Endothelial cell (in vitro differentiated cells): Measurements from ENCODE around the gene PPARD. TPM values are rescaled to one million over a fixed set of nuclear protein-coding genes. Genes with fewer than 3 reads are reported as not detected.

Source experiments
- DNase-seq: peaks from one replicate; pipeline ENCODE4 v3.0.0; 2021; ENCODE audit warnings: low spot score
- H3K27ac Mint-ChIP-seq: one replicate; pipeline ENCODE4 v1.8.0; 2021; ENCODE audit warnings: mixed read lengths, inconsistent platforms; ENCODE audit not compliant: unreplicated experiment
- H3K27me3 Mint-ChIP-seq: one replicate; pipeline ENCODE4 v1.8.0; 2021; ENCODE audit warnings: mild to moderate bottlenecking, moderate library complexity, mixed read lengths, inconsistent platforms; ENCODE audit not compliant: unreplicated experiment
- H3K36me3 Mint-ChIP-seq: one replicate; pipeline ENCODE4 v1.8.0; 2021; ENCODE audit warnings: mild to moderate bottlenecking, low read depth, mixed read lengths, inconsistent platforms; ENCODE audit not compliant: unreplicated experiment
- H3K4me1 Mint-ChIP-seq: one replicate; pipeline ENCODE4 v1.8.0; 2021; ENCODE audit warnings: mild to moderate bottlenecking, mixed read lengths, inconsistent platforms; ENCODE audit not compliant: unreplicated experiment
- H3K4me3 Mint-ChIP-seq: one replicate; pipeline ENCODE4 v1.8.0; 2021; ENCODE audit warnings: mild to moderate bottlenecking, mixed read lengths, inconsistent platforms; ENCODE audit not compliant: unreplicated experiment
- H3K9me3 Mint-ChIP-seq: one replicate; pipeline ENCODE4 v1.8.0; 2021; ENCODE audit warnings: mixed read lengths, inconsistent platforms; ENCODE audit not compliant: unreplicated experiment
- CTCF ChIP-seq: fragments of 200-600 bp; sonication (generic); IDR thresholded peaks from one replicate; pipeline ENCODE4 v1.5.0; 2021; ENCODE audit warnings: antibody characterized with exemption; ENCODE audit not compliant: unreplicated experiment
- total RNA-seq: library from RNA; stranded (reverse); fragmentation: NEBNext Ultra II Directional; extraction: Animal tissue kit (Norgen Biotek cat#: 25700); gene quantifications from one replicate; pipeline ENCODE4 v1.2.1, GENCODE V29; 2021; ENCODE audit not compliant: unreplicated experiment

PPARD gene
- total RNA-seq, 1 donor from 2014 or later = 38.7 TPM

DNA sequence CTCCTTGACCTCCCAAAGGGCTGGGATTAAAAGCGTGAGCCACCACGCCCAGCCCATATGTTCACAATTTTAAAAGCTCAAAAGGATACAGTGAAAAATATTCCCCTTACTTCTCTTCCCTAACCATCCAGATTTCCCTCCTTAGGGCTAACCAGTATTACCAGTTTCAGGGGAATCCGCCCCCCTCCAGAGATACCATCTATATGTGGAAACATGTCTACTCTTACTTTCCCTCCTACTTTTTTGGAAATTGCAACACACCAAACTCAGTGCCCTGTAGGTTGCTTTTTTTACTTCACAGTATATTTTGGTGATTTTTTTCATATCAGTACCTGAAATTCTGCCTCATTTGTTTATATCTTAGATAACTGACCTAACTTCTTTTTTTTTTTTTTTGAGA lies 118.9 kb downstream of the PPARD start:
- peak overlapping the region; percentile 73 for H3K4me3 Mint-ChIP-seq
- H3K9me3 Mint-ChIP-seq = no peaks in the 10 kb centered on the region
- H3K36me3 Mint-ChIP-seq = peaks cover 29% of the 10 kb centered on the region
- DNase-seq = no peak
- TF ChIP-seq CTCF = no peak
- H3K27me3 Mint-ChIP-seq = peaks cover 2% of the 10 kb centered on the region
- H3K27ac Mint-ChIP-seq = peak overlapping the region; percentile 67
- no peaks in the 10 kb centered on the region for H3K4me1 Mint-ChIP-seq

GRCh38 chr6:35463292-35463691 lies 120.9 kb downstream of the PPARD start:
- H3K36me3 Mint-ChIP-seq = peaks cover 27% of the 10 kb centered on the region
- no peak for DNase-seq
- H3K27ac Mint-ChIP-seq = no peak overlapping the region
- H3K4me3 Mint-ChIP-seq = no peak overlapping the region
- H3K4me1 Mint-ChIP-seq = peaks cover 5% of the 10 kb centered on the region
- TF ChIP-seq CTCF = no peak
- no peaks in the 10 kb centered on the region for H3K9me3 Mint-ChIP-seq
- peaks cover 2% of the 10 kb centered on the region for H3K27me3 Mint-ChIP-seq

DNA sequence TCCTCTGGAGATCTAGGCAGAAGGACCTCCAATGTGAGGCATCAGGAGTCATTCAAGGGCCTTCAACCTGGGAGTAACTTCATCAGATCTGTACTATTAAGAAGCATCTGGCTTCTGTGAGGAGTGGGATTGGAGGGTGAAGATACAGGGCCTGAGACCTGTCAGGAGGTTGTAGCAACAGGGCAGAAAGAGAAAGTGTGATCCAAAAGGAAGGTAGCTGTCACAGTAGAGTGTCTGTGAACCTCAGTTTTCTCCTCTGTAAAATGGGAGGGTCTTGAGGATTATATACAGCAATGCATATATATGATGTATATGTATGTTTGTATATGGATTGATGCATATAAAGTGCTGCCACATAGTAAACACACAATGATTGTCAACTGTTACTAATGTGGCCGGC lies 123.3 kb downstream of the PPARD start:
- H3K27me3 Mint-ChIP-seq = peaks cover 2% of the 10 kb centered on the region

DNA sequence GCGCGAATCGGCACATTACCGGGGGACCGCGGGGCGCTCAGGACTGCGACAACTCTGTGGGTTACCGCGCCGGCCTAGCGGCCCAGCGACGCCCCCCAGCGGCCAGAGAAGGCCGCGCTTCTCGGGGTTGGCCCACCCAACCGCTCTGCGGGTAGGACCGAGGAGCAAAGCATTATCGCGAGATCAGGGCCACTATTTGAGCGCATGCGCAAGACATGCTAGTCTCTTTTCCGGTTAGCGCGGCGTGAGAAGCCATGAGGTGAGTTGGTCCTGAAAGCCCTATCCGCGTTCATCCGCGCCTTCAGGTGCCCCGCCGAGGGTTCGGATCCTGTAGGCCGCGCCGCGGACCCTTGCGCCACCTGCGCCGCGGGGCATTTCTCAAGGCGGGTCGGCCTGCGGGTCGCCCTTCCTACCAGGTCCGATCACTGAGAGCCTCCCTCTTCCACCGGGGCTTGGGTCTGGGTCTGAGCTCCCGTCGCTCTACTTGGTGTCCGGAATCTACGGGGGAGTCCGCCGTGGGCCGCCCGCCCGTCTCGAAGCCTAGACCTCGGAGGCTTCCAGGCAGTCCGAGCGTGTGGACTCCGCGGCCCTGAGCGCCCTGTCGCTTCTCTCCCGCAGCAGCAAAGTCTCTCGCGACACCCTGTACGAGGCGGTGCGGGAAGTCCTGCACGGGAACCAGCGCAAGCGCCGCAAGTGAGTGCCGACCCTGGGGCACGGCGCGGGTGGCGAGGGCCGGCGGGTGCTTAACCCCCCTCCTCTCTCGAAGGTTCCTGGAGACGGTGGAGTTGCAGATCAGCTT lies 126.0 kb downstream of the PPARD start, which contains the start of gene RPL10A:
TSS of gene RPL10A (plus strand) at position 221 of the 799 bp plus-strand sequence. CDS start at position 255, 34 bp downstream.
- Mint-ChIP-seq H3K27me3 (peaks cover 4% of the 10 kb centered on the region), H3K9me3 (no peaks in the 10 kb centered on the region), H3K36me3 (peaks cover 29% of the 10 kb centered on the region), H3K4me3 (peak within 1 kb of the TSS; percentile 97), H3K27ac (peak within 1 kb of the TSS; percentile 94), H3K4me1 (peaks cover 18% of the 10 kb centered on the region)
- TF ChIP-seq CTCF = peak; percentile 96
- DNase-seq = peak; percentile 93

More for the DNA sequence above, 123.3 kb downstream of the PPARD start:
- no peak overlapping the region for H3K27ac Mint-ChIP-seq
- no peak for TF ChIP-seq CTCF
- DNase-seq = no peak
- H3K4me1 Mint-ChIP-seq = peaks cover 16% of the 10 kb centered on the region
- peaks cover 31% of the 10 kb centered on the region for H3K36me3 Mint-ChIP-seq
- no peaks in the 10 kb centered on the region for H3K9me3 Mint-ChIP-seq
- no peak overlapping the region for H3K4me3 Mint-ChIP-seq
